ENCODE results near the gene TANC1. TPM values are rescaled to one million over a fixed set of nuclear protein-coding genes. Genes with fewer than 3 reads are reported as not detected.

The TANC1 gene
- total and polyA plus RNA-seq, 5 experiments from 2014 or later = 0.05 to 0.17 (median 0.09) TPM; not detected in 1

GRCh38 chr2:158965641-158966040 lies 2.8 kb upstream of the TANC1 start:
- H3K9me3 Mint-ChIP-seq = peaks cover 0 to 3% (median 0%) of the 10 kb centered on the region in 9 donors
- no peak for DNase-seq
- H3K27me3 Mint-ChIP-seq = peaks cover 12 to 35% (median 19%) of the 10 kb centered on the region in 5 donors
- no peaks in the 10 kb centered on the region for H3K36me3 Mint-ChIP-seq
- H3K4me3 Mint-ChIP-seq = no peak overlapping the region
- POLR2A ChIA-PET = no interaction called here
- H3K4me1 Mint-ChIP-seq = peaks cover 7 to 17% (median 15%) of the 10 kb centered on the region in 4 donors
- ATAC-seq = no peak
- H3K27ac Mint-ChIP-seq = no peak overlapping the region

- H3K4me3 Mint-ChIP-seq = no peak overlapping the region
- H3K36me3 Mint-ChIP-seq = no peaks in the 10 kb centered on the region
- POLR2A ChIA-PET = no interaction called here
- peak overlapping the region in 1 of 10 donors; percentile 13 for H3K27ac Mint-ChIP-seq
- H3K27me3 Mint-ChIP-seq = peaks cover 11 to 39% (median 25%) of the 10 kb centered on the region in 5 donors
- H3K4me1 Mint-ChIP-seq = peaks cover 7 to 17% (median 15%) of the 10 kb centered on the region in 4 donors
- H3K9me3 Mint-ChIP-seq = peaks cover 0 to 3% (median 0%) of the 10 kb centered on the region in 9 donors
- ATAC-seq (no peak), DNase-seq (no peak)
Observed at GRCh38 chr2:158966312-158966711, 2.1 kb upstream of the TANC1 start.

GRCh38 chr2:158967114-158967730 lies 1.2 kb upstream of the TANC1 start:
- H3K4me1 Mint-ChIP-seq = peaks cover 7 to 17% (median 15%) of the 10 kb centered on the region in 4 donors
- peaks cover 11 to 42% (median 28%) of the 10 kb centered on the region in 5 donors for H3K27me3 Mint-ChIP-seq
- ATAC-seq = no peak
- peak overlapping the region in 5 of 10 donors; percentile 15 to 74 (median 63) for H3K4me3 Mint-ChIP-seq
- no peaks in the 10 kb centered on the region for H3K36me3 Mint-ChIP-seq
- H3K9me3 Mint-ChIP-seq = peaks cover 0 to 3% (median 0%) of the 10 kb centered on the region in 9 donors
- no peak for DNase-seq
- H3K27ac Mint-ChIP-seq = no peak overlapping the region
- POLR2A ChIA-PET = no interaction called here

- no peak for ATAC-seq
- POLR2A ChIA-PET = no interaction called here
- no peak overlapping the region for H3K27ac Mint-ChIP-seq
- peak overlapping the region; percentile 48 to 84 (median 70) for H3K4me3 Mint-ChIP-seq
- H3K9me3 Mint-ChIP-seq = peaks cover 0 to 2% (median 0%) of the 10 kb centered on the region in 9 donors
- DNase-seq = no peak
- peaks cover 15 to 46% (median 31%) of the 10 kb centered on the region in 5 donors for H3K27me3 Mint-ChIP-seq
- H3K4me1 Mint-ChIP-seq = peaks cover 7 to 17% (median 15%) of the 10 kb centered on the region in 4 donors
- no peaks in the 10 kb centered on the region for H3K36me3 Mint-ChIP-seq
Observed at GRCh38 chr2:158967731-158968395, 577 bp upstream of the TANC1 start.

GRCh38 chr2:158969162-158969714 lies 798 bp downstream of the TANC1 start:
- Mint-ChIP-seq H3K27me3 (peaks cover 20 to 54% (median 41%) of the 10 kb centered on the region in 5 donors), H3K4me1 (peaks cover 7 to 17% (median 15%) of the 10 kb centered on the region in 4 donors), H3K36me3 (no peaks in the 10 kb centered on the region), H3K9me3 (peaks cover 0 to 2% (median 0%) of the 10 kb centered on the region in 9 donors), H3K4me3 (peak overlapping the region; percentile 70 to 90 (median 83)), H3K27ac (peak overlapping the region in 1 of 10 donors; percentile 48)
- DNase-seq (no peak), ATAC-seq (peak; percentile 16 to 24)
- POLR2A ChIA-PET = interaction anchor here (0.6 kb wide), 1 partner anchor 733 kb away, joined by 10 read pairs; no protein-coding TSS in a partner anchor

- H3K9me3 Mint-ChIP-seq = peaks cover 0 to 2% (median 0%) of the 10 kb centered on the region in 9 donors
- peak in 1 of 10 donors; percentile 7 for DNase-seq
- H3K36me3 Mint-ChIP-seq = no peaks in the 10 kb centered on the region
- POLR2A ChIA-PET = interaction anchor here (0.6 kb wide), 1 partner anchor 733 kb away, joined by 10 read pairs; no protein-coding TSS in a partner anchor
- no peak overlapping the region for H3K27ac Mint-ChIP-seq
- peak overlapping the region; percentile 70 to 90 (median 83) for H3K4me3 Mint-ChIP-seq
- peaks cover 20 to 54% (median 41%) of the 10 kb centered on the region in 5 donors for H3K27me3 Mint-ChIP-seq
- ATAC-seq = no peak
- H3K4me1 Mint-ChIP-seq = peaks cover 7 to 17% (median 15%) of the 10 kb centered on the region in 4 donors
Observed at GRCh38 chr2:158969715-158970240, 1.3 kb downstream of the TANC1 start.

- Mint-ChIP-seq H3K4me1 (peaks cover 7 to 17% (median 15%) of the 10 kb centered on the region in 4 donors), H3K27ac (no peak overlapping the region), H3K4me3 (peak overlapping the region; percentile 70 to 90 (median 83)), H3K36me3 (no peaks in the 10 kb centered on the region), H3K9me3 (peaks cover 0 to 2% (median 0%) of the 10 kb centered on the region in 9 donors), H3K27me3 (peaks cover 22 to 54% (median 43%) of the 10 kb centered on the region in 5 donors)
- POLR2A ChIA-PET = no interaction called here
- DNase-seq (no peak), ATAC-seq (no peak)
Observed at GRCh38 chr2:158970241-158970751, 1.9 kb downstream of the TANC1 start.

GRCh38 chr2:158973116-158973956 lies 4.9 kb downstream of the TANC1 start:
- Mint-ChIP-seq H3K9me3 (peaks cover 0 to 2% (median 0%) of the 10 kb centered on the region in 9 donors), H3K4me1 (peaks cover 7 to 17% (median 14%) of the 10 kb centered on the region in 4 donors), H3K27me3 (peaks cover 25 to 65% (median 42%) of the 10 kb centered on the region in 5 donors), H3K36me3 (no peaks in the 10 kb centered on the region), H3K4me3 (no peak overlapping the region), H3K27ac (no peak overlapping the region)
- POLR2A ChIA-PET = no interaction called here
- ATAC-seq = no peak
- DNase-seq = no peak

GRCh38 chr2:158975271-158975921 lies 7.0 kb downstream of the TANC1 start:
- Mint-ChIP-seq H3K4me1 (peaks cover 0 to 2% (median 1%) of the 10 kb centered on the region in 4 donors), H3K4me3 (no peak overlapping the region), H3K36me3 (no peaks in the 10 kb centered on the region), H3K27me3 (peaks cover 20 to 53% (median 30%) of the 10 kb centered on the region in 5 donors), H3K27ac (peak overlapping the region in 1 of 10 donors; percentile 74), H3K9me3 (no peaks in the 10 kb centered on the region)
- ATAC-seq (no peak), DNase-seq (no peak)
- POLR2A ChIA-PET = no interaction called here

- H3K4me1 Mint-ChIP-seq = no peaks in the 10 kb centered on the region
- POLR2A ChIA-PET = no interaction called here
- no peak for DNase-seq
- H3K27me3 Mint-ChIP-seq = peaks cover 5 to 18% (median 8%) of the 10 kb centered on the region in 5 donors
- no peak overlapping the region for H3K27ac Mint-ChIP-seq
- no peak for ATAC-seq
- no peaks in the 10 kb centered on the region for H3K36me3 Mint-ChIP-seq
- H3K9me3 Mint-ChIP-seq = no peaks in the 10 kb centered on the region
- H3K4me3 Mint-ChIP-seq = no peak overlapping the region
Observed at GRCh38 chr2:158979772-158980171, 11.3 kb downstream of the TANC1 start.

- H3K27ac Mint-ChIP-seq = peak overlapping the region in 2 of 10 donors; percentile 41 to 56
- no peak overlapping the region for H3K4me3 Mint-ChIP-seq
- POLR2A ChIA-PET = no interaction called here
- ATAC-seq (no peak), DNase-seq (no peak)
- H3K27me3 Mint-ChIP-seq = peaks cover 0 to 3% (median 1%) of the 10 kb centered on the region in 5 donors
- no peaks in the 10 kb centered on the region for H3K9me3 Mint-ChIP-seq
- H3K4me1 Mint-ChIP-seq = no peaks in the 10 kb centered on the region
- no peaks in the 10 kb centered on the region for H3K36me3 Mint-ChIP-seq
Observed at GRCh38 chr2:158984604-158985135, 16.2 kb downstream of the TANC1 start.
